PFSK-1 (cell line): ENCODE measurements around the gene FOXP4.

Source experiments
- FOXP2 ChIP-seq: optimal IDR thresholded peaks from 2 replicates; pipeline ENCODE3; 2011; ENCODE audit warnings: borderline replicate concordance, control low read depth, inconsistent platforms; ENCODE audit not compliant: insufficient read depth; ENCODE audit errors: extremely low read length, extremely low read depth
- POLR2AphosphoS5 ChIP-seq: IDR thresholded peaks from 2 replicates; pipeline ENCODE4 v1.6.1; 2012; ENCODE audit warnings: low read depth, mild to moderate bottlenecking, control low read depth, low read length, moderate library complexity
- SIN3A ChIP-seq: IDR thresholded peaks from 2 replicates; pipeline ENCODE4 v1.6.1; 2012; ENCODE audit warnings: mild to moderate bottlenecking, low read length, moderate library complexity, borderline replicate concordance; ENCODE audit not compliant: insufficient read depth
- TAF1 ChIP-seq: IDR thresholded peaks from 2 replicates; pipeline ENCODE4 v1.6.1; 2012; ENCODE audit warnings: low read length, control low read depth, borderline replicate concordance; ENCODE audit not compliant: insufficient read depth
- TF ChIP-seq, protein P1 (sequence below), 2 experiments: IDR thresholded peaks; 2 replicates each; pipeline versions ENCODE4 v1.6.1 to v1.8.0; 2011 to 2012; ENCODE audit warnings: low read depth in 2 of 2, low read length in 2 of 2, control low read depth in 1 of 2, inconsistent platforms in 1 of 2, mild to moderate bottlenecking in 1 of 2, moderate library complexity in 1 of 2; ENCODE audit not compliant: insufficient read depth in 1 of 2

The FOXP4 gene

DNA sequence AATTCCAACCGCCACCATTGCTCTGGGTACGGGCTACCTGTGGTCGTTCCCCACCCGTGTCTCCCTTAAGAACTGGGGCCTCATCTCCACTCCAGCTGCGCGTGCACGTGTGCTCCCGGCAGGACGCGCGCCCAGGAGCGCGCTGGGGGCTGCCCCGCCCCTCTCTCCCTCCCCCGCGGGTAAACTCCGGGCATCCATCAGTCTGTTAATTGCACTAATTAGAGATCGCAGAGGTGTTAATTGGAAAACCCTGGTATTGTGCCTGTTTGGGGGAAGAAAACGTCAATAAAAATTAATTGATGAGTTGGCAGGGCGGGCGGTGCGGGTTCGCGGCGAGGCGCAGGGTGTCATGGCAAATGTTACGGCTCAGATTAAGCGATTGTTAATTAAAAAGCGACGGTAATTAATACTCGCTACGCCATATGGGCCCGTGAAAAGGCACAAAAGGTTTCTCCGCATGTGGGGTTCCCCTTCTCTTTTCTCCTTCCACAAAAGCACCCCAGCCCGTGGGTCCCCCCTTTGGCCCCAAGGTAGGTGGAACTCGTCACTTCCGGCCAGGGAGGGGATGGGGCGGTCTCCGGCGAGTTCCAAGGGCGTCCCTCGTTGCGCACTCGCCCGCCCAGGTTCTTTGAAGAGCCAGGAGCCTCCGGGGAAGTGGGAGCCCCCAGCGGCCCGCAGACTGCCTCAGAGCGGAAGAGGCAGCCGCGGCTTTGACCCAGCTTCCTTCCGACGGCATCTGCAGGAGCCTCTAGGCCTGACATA lies 14.4 kb downstream of the FOXP4 start:
- no peak for TF ChIP-seq TAF1
- TF ChIP-seq SIN3A, result no peak
- no peak for TF ChIP-seq FOXP2
- TF ChIP-seq, protein P1, sequence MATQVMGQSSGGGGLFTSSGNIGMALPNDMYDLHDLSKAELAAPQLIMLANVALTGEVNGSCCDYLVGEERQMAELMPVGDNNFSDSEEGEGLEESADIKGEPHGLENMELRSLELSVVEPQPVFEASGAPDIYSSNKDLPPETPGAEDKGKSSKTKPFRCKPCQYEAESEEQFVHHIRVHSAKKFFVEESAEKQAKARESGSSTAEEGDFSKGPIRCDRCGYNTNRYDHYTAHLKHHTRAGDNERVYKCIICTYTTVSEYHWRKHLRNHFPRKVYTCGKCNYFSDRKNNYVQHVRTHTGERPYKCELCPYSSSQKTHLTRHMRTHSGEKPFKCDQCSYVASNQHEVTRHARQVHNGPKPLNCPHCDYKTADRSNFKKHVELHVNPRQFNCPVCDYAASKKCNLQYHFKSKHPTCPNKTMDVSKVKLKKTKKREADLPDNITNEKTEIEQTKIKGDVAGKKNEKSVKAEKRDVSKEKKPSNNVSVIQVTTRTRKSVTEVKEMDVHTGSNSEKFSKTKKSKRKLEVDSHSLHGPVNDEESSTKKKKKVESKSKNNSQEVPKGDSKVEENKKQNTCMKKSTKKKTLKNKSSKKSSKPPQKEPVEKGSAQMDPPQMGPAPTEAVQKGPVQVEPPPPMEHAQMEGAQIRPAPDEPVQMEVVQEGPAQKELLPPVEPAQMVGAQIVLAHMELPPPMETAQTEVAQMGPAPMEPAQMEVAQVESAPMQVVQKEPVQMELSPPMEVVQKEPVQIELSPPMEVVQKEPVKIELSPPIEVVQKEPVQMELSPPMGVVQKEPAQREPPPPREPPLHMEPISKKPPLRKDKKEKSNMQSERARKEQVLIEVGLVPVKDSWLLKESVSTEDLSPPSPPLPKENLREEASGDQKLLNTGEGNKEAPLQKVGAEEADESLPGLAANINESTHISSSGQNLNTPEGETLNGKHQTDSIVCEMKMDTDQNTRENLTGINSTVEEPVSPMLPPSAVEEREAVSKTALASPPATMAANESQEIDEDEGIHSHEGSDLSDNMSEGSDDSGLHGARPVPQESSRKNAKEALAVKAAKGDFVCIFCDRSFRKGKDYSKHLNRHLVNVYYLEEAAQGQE (IDR thresholded peaks at IDR 0.05; ENCODE audit: insufficient read depth in 1 of 2, low read depth in 2 of 2, low read length in 2 of 2), result no peak
- TF ChIP-seq POLR2AphosphoS5, result no peak

DNA sequence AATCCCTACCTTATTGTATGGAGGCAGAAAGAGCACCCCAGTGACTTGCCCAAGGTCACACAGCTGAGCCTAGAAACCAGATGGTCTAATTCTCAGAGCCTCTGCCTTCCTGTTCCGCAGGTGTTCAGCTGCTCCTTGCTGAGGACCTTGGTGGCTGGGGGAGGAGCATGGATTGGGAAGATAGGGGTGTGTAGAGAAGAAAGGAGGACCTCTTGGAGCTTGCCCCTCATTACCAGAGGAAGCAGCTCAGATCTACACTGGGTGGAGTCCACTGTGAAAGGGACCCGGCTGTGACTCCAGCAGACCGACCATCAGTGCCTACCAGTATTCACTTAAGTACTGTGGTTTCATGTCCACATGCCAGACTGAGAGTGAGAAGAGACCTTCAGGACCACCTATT lies 15.2 kb downstream of the FOXP4 start:
- no peak for TF ChIP-seq POLR2AphosphoS5
- TF ChIP-seq FOXP2, result no peak
- no peak for TF ChIP-seq SIN3A
- no peak for TF ChIP-seq TAF1
- TF ChIP-seq, protein P1 (IDR thresholded peaks at IDR 0.05; ENCODE audit: insufficient read depth in 1 of 2, low read depth in 2 of 2, low read length in 2 of 2), result no peak

DNA sequence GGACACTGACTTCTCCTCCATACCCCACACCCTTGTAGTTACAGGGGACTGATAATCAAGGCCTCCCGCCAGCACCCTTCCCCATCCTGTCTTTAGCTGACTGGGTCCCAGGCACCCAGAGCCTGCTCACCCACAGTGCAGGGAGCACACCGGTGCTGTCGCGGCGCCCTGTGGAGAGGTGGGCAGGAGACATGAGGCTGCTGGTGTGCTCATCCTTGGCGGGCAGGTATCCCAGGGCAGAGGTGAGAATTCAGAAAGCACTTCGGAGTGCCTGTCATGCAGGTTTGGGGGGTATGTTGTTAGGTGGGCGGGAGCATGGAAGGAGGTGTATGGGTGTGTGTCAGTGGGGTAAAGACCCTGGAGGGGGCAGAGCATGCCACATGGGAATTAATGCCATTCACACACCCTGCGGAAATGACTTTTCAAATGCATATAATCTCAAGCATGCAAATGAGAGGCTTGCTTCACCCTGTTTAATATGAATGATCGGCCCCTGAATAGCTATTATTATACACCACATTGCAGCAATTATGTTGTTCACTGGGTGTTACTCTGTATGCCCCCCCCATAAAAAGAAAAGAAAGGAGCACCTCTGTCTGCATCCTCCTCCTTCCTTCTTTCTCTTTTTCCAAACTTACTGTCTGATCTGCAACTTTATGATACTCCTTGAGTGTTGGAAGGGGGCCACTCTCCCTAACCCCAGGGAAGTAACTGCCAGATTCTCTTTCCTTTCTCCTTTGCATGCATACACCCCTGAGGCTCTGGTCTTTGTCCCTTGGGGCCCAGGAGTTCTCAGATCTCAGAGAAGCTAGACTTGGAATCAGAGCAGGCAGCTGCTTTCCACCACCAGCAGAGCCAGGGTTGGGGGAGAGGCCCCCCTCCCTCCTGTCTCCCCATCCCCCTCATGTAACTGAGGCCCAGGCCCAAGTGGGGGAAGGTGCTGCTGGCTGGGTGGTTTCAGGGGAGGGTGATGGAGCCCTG lies 16.0 kb downstream of the FOXP4 start:
- TF ChIP-seq, protein P1 (IDR thresholded peaks at IDR 0.05; ENCODE audit: insufficient read depth in 1 of 2, low read depth in 2 of 2, low read length in 2 of 2), result no peak
- no peak for TF ChIP-seq POLR2AphosphoS5
- no peak for TF ChIP-seq TAF1
- TF ChIP-seq SIN3A, result no peak
- TF ChIP-seq FOXP2, result no peak

DNA sequence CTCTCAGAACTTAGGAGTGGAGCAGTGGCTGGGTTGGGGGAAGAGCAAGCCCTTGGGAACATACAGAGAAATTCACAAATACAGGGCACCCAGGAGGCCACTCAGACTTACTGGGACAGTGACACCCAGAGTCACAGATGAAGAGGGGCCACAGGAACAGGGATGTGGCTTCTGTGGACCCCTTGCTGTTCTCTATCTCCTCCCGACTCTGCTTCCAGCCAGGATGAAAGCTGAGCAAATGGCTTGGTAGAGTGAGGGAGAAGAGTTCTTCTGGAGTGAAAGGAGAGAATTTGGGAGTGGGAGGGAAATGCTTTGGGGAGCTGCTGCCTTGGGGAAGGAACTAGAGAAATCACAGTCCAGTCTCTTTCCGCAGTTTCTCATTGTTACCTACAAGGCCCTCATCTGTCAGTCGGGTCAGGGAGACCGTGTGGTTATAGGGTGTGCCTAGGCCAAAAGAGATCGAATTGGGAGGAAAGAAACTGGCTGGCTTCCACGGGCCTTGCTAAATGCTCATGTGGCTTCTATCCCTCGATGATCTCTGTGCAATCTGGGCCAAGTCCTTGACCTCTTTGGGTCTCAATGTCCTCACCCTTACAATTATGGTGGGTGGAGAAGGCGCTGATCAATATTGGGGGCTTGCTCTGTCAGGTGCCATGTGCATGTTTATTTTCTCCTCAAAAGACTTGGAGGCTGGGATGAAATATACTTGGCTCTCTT lies 17.0 kb downstream of the FOXP4 start:
- TF ChIP-seq POLR2AphosphoS5 (no peak), TAF1 (no peak), SIN3A (no peak), FOXP2 (no peak)
- TF ChIP-seq, protein P1 (IDR thresholded peaks at IDR 0.05; ENCODE audit: insufficient read depth in 1 of 2, low read depth in 2 of 2, low read length in 2 of 2), result no peak
